ENCODE measurements around the gene CAB39.

DNA sequence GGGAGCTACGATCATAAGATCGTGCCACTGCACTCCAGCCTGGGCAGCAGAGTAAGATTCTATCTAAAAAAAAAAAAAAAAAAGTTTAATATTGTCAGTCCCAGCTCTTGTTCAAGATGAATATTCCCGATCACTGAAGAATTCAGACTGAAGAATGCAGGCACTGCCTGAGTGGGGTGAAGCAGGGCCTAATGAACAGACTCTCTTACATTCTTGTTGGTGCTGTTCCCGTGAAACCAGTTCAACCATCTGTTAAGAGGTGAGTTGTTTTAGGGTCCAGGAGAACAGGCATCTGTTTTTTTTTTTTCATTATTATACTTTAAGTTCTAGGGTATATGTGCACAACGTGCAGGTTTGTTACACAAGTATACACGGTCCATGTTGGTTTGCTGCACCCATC is 17.1 kb upstream of the CAB39 start:
- TF ChIP-seq, protein P1, sequence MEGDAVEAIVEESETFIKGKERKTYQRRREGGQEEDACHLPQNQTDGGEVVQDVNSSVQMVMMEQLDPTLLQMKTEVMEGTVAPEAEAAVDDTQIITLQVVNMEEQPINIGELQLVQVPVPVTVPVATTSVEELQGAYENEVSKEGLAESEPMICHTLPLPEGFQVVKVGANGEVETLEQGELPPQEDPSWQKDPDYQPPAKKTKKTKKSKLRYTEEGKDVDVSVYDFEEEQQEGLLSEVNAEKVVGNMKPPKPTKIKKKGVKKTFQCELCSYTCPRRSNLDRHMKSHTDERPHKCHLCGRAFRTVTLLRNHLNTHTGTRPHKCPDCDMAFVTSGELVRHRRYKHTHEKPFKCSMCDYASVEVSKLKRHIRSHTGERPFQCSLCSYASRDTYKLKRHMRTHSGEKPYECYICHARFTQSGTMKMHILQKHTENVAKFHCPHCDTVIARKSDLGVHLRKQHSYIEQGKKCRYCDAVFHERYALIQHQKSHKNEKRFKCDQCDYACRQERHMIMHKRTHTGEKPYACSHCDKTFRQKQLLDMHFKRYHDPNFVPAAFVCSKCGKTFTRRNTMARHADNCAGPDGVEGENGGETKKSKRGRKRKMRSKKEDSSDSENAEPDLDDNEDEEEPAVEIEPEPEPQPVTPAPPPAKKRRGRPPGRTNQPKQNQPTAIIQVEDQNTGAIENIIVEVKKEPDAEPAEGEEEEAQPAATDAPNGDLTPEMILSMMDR (IDR thresholded peaks at IDR 0.05), result no peak
- TF ChIP-seq POLR2A (IDR thresholded peaks at IDR 0.05), result no peak
